RWPE2 (cell line): ENCODE measurements around the gene NCS1.

Experiments used
- ATAC-seq: fragments of 200-7000 bp; cut with Tn5 transposase; 3 replicates; pipeline ENCODE4 v1.9.1; 2021; ENCODE audit warnings: low read depth
- DNase-seq: peaks from one replicate; pipeline ENCODE4 v3.0.0-alpha.2; 2020; ENCODE audit warnings: low spot score
- H3K27ac ChIP-seq: fragments of 450-650 bp; 2 replicates; pipeline ENCODE4 v1.5.1; 2017; ENCODE audit warnings: mild to moderate bottlenecking; ENCODE audit not compliant: poor library complexity, severe bottlenecking
- H3K27me3 ChIP-seq: fragments of 250-450 bp; sonication (Bioruptor Pico); 2 replicates; pipeline ENCODE4 v1.5.1; 2021; ENCODE audit warnings: mild to moderate bottlenecking, moderate library complexity; ENCODE audit not compliant: insufficient read depth, poor library complexity, severe bottlenecking
- H3K36me3 ChIP-seq: fragments of 250-450 bp; sonication (Bioruptor Pico); 2 replicates; pipeline ENCODE4 v1.5.1; 2020; ENCODE audit warnings: low read depth, mild to moderate bottlenecking, moderate library complexity
- H3K4me1 ChIP-seq: fragments of 250-450 bp; sonication (Bioruptor Pico); 2 replicates; pipeline ENCODE4 v1.5.1; 2021; ENCODE audit warnings: mild to moderate bottlenecking, moderate library complexity; ENCODE audit not compliant: insufficient read depth, poor library complexity, severe bottlenecking
- H3K4me3 ChIP-seq: fragments of 250-450 bp; sonication (Bioruptor Pico); 2 replicates; pipeline ENCODE4 v1.5.1; 2021; ENCODE audit warnings: mild to moderate bottlenecking, moderate library complexity; ENCODE audit not compliant: severe bottlenecking
- H3K9me3 ChIP-seq: fragments of 250-450 bp; sonication (Bioruptor Pico); 2 replicates; pipeline ENCODE4 v1.5.1; 2021; ENCODE audit warnings: mild to moderate bottlenecking, moderate library complexity; ENCODE audit not compliant: severe bottlenecking
- TF ChIP-seq, protein P1 (sequence below): fragments of 450-650 bp; IDR thresholded peaks from one replicate; pipeline ENCODE4 v1.5.1; 2017; ENCODE audit warnings: mild to moderate bottlenecking, moderate library complexity; ENCODE audit not compliant: poor library complexity, severe bottlenecking

NCS1 gene

DNA sequence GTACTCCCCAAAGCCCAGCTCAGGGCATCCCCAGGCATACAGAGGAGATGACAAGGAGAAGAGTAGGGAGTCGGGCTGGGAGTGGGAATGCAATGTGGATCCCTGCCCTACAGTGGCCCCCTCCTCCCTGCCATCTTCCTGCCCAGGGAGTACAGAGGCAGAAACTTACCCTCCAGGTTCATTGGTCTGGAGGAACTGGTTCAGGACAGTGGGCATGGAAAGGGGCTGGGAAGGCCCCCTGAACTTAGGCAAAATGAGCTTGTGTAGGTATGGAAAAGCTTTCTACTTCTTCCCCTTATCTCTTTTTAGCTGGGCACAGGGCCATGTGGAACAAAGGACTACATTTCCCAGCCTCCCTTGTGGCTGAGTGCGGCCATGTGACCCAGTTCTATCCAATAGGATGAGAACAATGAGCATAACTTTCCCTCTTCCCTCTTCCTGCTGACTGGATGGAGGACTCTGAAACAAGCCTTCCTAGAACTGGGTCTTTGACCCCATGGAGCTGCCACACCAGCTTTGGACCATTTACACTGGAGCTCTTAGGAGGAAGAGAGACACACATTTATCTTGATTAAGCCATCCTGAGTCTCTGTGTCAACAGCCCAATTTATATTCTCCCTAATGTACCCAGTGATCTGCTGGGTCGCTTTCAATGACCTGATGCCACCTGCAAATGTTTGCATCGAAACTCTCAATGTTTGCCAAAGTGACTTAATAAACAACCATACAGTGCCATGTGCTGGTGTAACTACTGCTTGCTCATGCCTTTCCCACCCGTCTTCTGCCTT lies 68.4 kb downstream of the NCS1 start:
- H3K27me3 ChIP-seq = no peaks in the 10 kb centered on the region
- DNase-seq (no peak), ATAC-seq (peak; percentile 75)
- H3K4me3 ChIP-seq = no peak overlapping the region
- TF ChIP-seq, protein P1, sequence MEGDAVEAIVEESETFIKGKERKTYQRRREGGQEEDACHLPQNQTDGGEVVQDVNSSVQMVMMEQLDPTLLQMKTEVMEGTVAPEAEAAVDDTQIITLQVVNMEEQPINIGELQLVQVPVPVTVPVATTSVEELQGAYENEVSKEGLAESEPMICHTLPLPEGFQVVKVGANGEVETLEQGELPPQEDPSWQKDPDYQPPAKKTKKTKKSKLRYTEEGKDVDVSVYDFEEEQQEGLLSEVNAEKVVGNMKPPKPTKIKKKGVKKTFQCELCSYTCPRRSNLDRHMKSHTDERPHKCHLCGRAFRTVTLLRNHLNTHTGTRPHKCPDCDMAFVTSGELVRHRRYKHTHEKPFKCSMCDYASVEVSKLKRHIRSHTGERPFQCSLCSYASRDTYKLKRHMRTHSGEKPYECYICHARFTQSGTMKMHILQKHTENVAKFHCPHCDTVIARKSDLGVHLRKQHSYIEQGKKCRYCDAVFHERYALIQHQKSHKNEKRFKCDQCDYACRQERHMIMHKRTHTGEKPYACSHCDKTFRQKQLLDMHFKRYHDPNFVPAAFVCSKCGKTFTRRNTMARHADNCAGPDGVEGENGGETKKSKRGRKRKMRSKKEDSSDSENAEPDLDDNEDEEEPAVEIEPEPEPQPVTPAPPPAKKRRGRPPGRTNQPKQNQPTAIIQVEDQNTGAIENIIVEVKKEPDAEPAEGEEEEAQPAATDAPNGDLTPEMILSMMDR = no peak
- H3K4me1 ChIP-seq = no peaks in the 10 kb centered on the region
- H3K36me3 ChIP-seq = no peaks in the 10 kb centered on the region
- no peaks in the 10 kb centered on the region for H3K9me3 ChIP-seq
- H3K27ac ChIP-seq = no peak overlapping the region

DNA sequence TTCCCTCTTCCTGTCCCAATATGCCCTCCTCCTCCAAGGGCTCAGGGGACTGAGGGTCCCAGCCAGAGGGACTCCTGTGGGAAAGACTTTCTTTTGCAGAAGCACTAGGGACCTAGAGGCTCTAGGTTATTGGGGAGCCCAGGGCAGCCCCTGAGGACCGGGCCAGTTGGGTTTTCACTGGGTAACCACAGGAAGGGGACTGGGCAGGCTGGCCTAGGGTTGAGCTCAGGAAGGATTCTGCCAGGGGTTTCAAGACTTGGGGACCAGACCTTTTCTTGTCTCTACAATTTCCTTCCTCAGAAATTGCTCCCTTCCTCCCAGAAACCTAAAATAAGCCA lies 69.0 kb downstream of the NCS1 start:
- Histone ChIP-seq H3K9me3 (no peaks in the 10 kb centered on the region), H3K27me3 (no peaks in the 10 kb centered on the region), H3K4me1 (no peaks in the 10 kb centered on the region), H3K36me3 (no peaks in the 10 kb centered on the region), H3K27ac (no peak overlapping the region), H3K4me3 (no peak overlapping the region)
- TF ChIP-seq, protein P1 = no peak
- DNase-seq (no peak), ATAC-seq (no peak)

DNA sequence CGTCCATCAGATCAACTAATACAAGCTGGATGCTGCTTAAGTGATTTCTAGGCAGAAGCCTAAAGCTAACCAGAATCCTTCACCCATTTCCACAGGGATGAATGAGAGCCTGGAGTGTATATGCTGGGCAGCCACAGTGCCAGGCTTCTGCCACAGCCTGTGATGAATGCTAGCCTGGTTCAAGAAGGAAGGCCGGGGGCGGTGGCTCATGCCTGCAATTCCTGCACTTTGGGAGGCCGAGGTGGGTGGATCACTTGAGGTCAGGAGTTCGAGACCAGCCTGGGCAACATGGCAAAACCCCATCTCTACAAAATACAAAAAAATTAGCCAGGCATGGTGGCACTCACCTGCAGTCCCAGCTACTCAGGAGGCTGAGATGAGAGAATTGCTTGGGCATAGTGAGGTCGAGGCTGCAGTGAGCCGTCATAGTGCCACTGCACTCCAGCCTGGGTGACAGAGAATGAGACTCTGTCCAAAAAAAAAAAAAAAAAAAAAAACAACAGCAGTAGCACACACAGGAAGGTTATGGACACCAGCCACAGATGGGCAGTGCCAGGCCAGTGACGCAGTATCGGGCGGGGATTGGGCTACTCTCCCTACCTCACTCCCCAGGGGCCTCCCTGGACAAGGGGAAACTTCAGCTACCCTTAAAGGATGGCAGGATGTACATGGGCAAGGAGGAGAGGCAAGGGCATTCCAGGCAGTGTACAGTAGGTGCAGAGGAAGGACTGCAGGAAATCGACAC lies 70.2 kb downstream of the NCS1 start:
- Histone ChIP-seq H3K27me3 (no peaks in the 10 kb centered on the region), H3K36me3 (no peaks in the 10 kb centered on the region), H3K4me1 (no peaks in the 10 kb centered on the region), H3K9me3 (no peaks in the 10 kb centered on the region), H3K4me3 (no peak overlapping the region), H3K27ac (no peak overlapping the region)
- DNase-seq (no peak), ATAC-seq (no peak)
- TF ChIP-seq, protein P1 = no peak

DNA sequence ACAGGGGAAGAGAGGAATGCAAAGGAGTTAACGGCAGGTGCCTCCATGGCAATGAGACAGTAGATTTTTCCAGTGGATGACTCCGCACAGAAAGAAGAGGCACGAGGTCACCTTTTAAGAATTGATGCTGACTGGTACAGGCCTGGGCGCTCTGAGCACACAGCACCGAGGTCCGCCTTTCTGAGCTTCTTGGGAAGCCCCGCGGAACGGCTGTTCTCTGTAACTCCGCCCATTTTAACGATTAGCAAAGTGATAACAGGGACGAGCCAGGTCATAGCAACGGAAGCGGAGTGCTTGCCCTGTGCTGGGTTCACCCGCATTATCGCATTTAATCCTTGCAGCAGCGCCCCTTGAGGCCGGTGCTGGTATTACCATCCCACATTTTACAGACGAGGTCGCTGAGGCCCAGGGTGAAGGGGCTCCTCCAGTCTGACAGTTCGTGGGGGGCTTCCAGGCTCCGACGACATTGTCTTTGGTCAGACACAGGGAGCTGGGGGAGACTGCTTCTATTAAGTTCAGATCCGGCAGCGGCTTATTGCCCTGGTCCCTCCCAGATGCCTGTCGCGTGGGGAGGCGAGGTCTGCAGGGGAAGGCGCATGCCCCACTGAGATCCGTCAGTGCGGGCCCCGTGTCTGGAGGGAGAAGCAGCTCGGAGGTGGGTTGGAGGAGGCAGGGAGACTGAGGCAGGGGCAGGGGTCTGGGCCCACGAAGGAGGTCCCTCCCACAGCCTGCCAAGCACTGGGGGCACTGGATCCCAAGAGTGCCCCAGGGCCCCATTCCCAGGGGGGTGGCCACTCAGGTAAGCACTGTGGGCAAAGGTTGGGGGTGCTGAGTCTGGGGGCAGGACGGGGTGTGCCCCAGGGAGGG lies 71.0 kb downstream of the NCS1 start:
- ATAC-seq = peak; percentile 49
- Histone ChIP-seq H3K4me1 (no peaks in the 10 kb centered on the region), H3K36me3 (no peaks in the 10 kb centered on the region), H3K27ac (no peak overlapping the region), H3K27me3 (no peaks in the 10 kb centered on the region), H3K4me3 (no peak overlapping the region), H3K9me3 (no peaks in the 10 kb centered on the region)
- DNase-seq = no peak
- TF ChIP-seq, protein P1 = peak; percentile 90
